MCF 10A (cell line): ENCODE measurements around the gene MRC1. TPM values are rescaled to one million over a fixed set of nuclear protein-coding genes. Genes with fewer than 3 reads are reported as not detected.

Experiments used
- BruUV-seq: library from RNA; stranded (reverse); fragments of 400-500 nt; replicated peaks from 2 replicates; lab custom pipeline; 2021; lab: Mats Ljungman, UMichigan
- CTCF ChIA-PET: fragments of 300-600 bp; sonication (Branson Sonifier 250); formaldehyde crosslinking; extraction: SDS; loops from one replicate; lab custom pipeline; 2021; ENCODE audit warnings: antibody characterized with exemption, inconsistent platforms; lab: Yijun Ruan, JAX
- POLR2A ChIA-PET: fragments of 300-600, 350-650 bp; sonication (Branson Sonifier 250); formaldehyde crosslinking; extraction: SDS; loops from one replicate; lab custom pipeline; 2020; ENCODE audit warnings: antibody characterized with exemption, inconsistent platforms; lab: Yijun Ruan, JAX
- DNase-seq: peaks from one replicate; pipeline ENCODE4 v3.0.0-alpha.2; 2018; ENCODE audit not compliant: unreplicated experiment
- H3K27ac Mint-ChIP-seq: one replicate; pipeline ENCODE4 v1.8.0; 2022; ENCODE audit warnings: mild to moderate bottlenecking, low read depth, mixed read lengths; ENCODE audit not compliant: unreplicated experiment
- H3K27me3 Mint-ChIP-seq: one replicate; pipeline ENCODE4 v1.8.0; 2022; ENCODE audit warnings: mixed read lengths; ENCODE audit not compliant: insufficient read depth, unreplicated experiment
- H3K36me3 Mint-ChIP-seq: one replicate; pipeline ENCODE4 v1.8.0; 2022; ENCODE audit warnings: mild to moderate bottlenecking, moderate library complexity, mixed read lengths; ENCODE audit not compliant: insufficient read depth, unreplicated experiment
- H3K4me1 Mint-ChIP-seq: one replicate; pipeline ENCODE4 v1.8.0; 2022; ENCODE audit warnings: mixed read lengths; ENCODE audit not compliant: insufficient read depth, unreplicated experiment
- H3K4me3 Mint-ChIP-seq: one replicate; pipeline ENCODE4 v1.8.0; 2022; ENCODE audit warnings: mild to moderate bottlenecking, moderate library complexity, mixed read lengths; ENCODE audit not compliant: unreplicated experiment
- H3K9me3 Mint-ChIP-seq: one replicate; pipeline ENCODE4 v1.8.0; 2022; ENCODE audit warnings: mixed read lengths; ENCODE audit not compliant: unreplicated experiment
- intact Hi-C: fragments of 100-400 bp; cut with micrococcal nuclease; formaldehyde crosslinking; loops from 2 replicates; pipeline ENCODE4 v1.14.1; 2022
- total RNA-seq: library from RNA; stranded (reverse); gene quantifications from 2 replicates; pipeline ENCODE4 v1.2.3, GENCODE V29; 2022
- TF ChIP-seq, protein P1 (sequence below): fragments of 200-600 bp; IDR thresholded peaks from one replicate; pipeline ENCODE4 v1.8.0; 2022; ENCODE audit warnings: antibody characterized with exemption, mild to moderate bottlenecking; ENCODE audit not compliant: unreplicated experiment

Gene MRC1
- total RNA-seq, 1 experiment from 2014 or later = not detected

DNA sequence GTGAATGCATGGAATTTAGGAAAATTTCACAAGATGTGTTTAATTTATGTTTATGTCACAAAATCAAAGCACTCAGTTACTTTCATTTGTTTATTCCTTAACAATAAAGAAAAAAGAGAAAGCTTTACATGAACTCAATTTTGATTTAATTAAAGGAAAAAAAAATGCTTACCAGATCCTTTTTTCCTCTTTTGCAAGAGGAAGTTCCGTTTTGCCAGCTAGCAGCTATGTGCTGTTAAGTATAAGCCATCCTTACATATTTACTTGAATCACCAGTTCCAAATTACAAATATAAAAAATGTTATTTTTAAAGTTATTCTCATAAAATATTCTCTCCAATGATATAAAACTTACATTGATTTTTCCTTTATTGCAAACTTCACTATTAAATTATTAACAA lies 12.7 kb downstream of the MRC1 start:
- H3K9me3 Mint-ChIP-seq = no peaks in the 10 kb centered on the region
- H3K27ac Mint-ChIP-seq = no peak overlapping the region
- H3K36me3 Mint-ChIP-seq = no peaks in the 10 kb centered on the region
- ChIA-PET POLR2A (interaction anchor here (1.0 kb wide), 1 partner anchor 32 kb away, joined by 4 read pairs; no protein-coding TSS in a partner anchor), CTCF (interaction anchor here (0.6 to 1.0 kb wide), 3 partner anchors 26 to 1740 kb away, joined by 3 read pairs; no protein-coding TSS in a partner anchor)
- H3K4me3 Mint-ChIP-seq = no peak overlapping the region
- BruUV-seq = no TSS peak
- DNase-seq = no peak
- TF ChIP-seq, protein P1, sequence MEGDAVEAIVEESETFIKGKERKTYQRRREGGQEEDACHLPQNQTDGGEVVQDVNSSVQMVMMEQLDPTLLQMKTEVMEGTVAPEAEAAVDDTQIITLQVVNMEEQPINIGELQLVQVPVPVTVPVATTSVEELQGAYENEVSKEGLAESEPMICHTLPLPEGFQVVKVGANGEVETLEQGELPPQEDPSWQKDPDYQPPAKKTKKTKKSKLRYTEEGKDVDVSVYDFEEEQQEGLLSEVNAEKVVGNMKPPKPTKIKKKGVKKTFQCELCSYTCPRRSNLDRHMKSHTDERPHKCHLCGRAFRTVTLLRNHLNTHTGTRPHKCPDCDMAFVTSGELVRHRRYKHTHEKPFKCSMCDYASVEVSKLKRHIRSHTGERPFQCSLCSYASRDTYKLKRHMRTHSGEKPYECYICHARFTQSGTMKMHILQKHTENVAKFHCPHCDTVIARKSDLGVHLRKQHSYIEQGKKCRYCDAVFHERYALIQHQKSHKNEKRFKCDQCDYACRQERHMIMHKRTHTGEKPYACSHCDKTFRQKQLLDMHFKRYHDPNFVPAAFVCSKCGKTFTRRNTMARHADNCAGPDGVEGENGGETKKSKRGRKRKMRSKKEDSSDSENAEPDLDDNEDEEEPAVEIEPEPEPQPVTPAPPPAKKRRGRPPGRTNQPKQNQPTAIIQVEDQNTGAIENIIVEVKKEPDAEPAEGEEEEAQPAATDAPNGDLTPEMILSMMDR = no peak
- peaks cover 17% of the 10 kb centered on the region for H3K27me3 Mint-ChIP-seq
- intact Hi-C loops = no loop called here
- no peaks in the 10 kb centered on the region for H3K4me1 Mint-ChIP-seq

DNA sequence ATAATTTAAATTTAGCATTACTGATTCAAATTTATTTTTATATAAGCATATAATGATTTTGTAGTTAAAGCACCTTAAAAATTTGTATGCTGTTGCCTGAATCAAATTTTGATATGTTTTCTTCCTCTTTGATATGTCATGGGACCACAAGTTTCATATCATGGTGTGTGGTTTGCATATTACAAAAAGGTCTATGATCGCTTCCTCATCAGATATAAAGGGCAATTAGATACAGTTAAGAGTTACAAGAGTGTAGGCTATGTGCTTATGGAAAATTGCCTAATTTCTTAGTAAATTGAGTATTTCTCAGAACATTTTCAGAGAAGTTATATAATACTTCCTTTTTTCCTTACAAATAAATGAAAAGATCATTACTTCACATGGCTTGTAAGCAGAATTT lies 22.2 kb downstream of the MRC1 start:
- ChIA-PET CTCF (no interaction called here), POLR2A (no interaction called here)
- Mint-ChIP-seq H3K27ac (no peak overlapping the region), H3K27me3 (no peaks in the 10 kb centered on the region), H3K4me3 (no peak overlapping the region), H3K4me1 (peaks cover 17% of the 10 kb centered on the region), H3K36me3 (no peaks in the 10 kb centered on the region), H3K9me3 (no peaks in the 10 kb centered on the region)
- DNase-seq = no peak
- TF ChIP-seq, protein P1 = no peak
- BruUV-seq = no TSS peak
- intact Hi-C loops = no loop called here

DNA sequence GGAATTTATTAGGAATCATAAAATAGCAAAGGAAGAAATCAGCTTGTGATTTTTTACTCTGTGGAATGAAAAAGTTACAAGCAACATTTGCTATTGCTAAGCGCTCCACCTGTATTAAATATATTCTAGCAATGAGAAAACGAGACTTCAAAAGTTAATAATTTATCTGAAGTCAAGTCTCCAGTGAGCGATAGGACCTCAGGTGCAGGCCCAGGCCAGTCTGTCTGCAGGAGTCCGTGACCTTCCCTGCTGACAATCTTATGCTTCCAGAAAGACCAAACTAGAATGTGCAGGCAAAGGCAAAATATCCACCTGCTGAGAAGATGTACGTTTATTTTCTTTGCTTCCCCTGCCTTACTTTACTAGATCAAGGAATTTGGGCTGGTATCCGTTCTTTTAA lies 22.7 kb downstream of the MRC1 start:
- POLR2A ChIA-PET = no interaction called here
- no TSS peak for BruUV-seq
- no peaks in the 10 kb centered on the region for H3K27me3 Mint-ChIP-seq
- CTCF ChIA-PET = interaction anchor here (1.2 kb wide), 1 partner anchor 384 kb away, joined by 3 read pairs; no protein-coding TSS in a partner anchor
- H3K27ac Mint-ChIP-seq = no peak overlapping the region
- peaks cover 19% of the 10 kb centered on the region for H3K4me1 Mint-ChIP-seq
- H3K9me3 Mint-ChIP-seq = no peaks in the 10 kb centered on the region
- no peak for DNase-seq
- H3K4me3 Mint-ChIP-seq = no peak overlapping the region
- intact Hi-C loops = no loop called here
- H3K36me3 Mint-ChIP-seq = no peaks in the 10 kb centered on the region
- TF ChIP-seq, protein P1 = no peak

DNA sequence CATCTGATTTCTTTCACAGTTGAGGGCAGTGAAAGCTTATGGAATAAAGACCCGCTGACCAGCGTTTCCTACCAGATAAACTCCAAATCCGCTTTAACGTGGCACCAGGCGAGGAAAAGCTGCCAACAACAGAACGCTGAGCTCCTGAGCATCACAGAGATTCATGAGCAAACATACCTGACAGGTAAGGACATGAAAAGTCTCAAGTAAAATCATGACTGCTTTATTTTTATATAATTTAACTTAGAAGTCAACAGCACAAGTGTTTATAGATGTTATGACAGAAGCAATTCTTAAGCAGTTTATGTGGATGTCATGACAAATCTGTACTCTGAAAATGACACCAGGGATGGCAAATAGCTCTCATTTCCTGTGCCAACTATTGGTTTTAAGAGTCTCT lies 24.5 kb downstream of the MRC1 start:
- intact Hi-C loops = no loop called here
- no TSS peak for BruUV-seq

More for the DNA sequence above, 24.5 kb downstream of the MRC1 start:
- DNase-seq = no peak
- TF ChIP-seq, protein P1 = no peak
- Mint-ChIP-seq H3K27ac (no peak overlapping the region), H3K4me3 (no peak overlapping the region), H3K9me3 (no peaks in the 10 kb centered on the region), H3K27me3 (no peaks in the 10 kb centered on the region), H3K36me3 (no peaks in the 10 kb centered on the region), H3K4me1 (peaks cover 19% of the 10 kb centered on the region)
- POLR2A ChIA-PET = interaction anchor here (1.2 kb wide), 1 partner anchor 46 kb away, joined by 3 read pairs; no protein-coding TSS in a partner anchor
- CTCF ChIA-PET = interaction anchor here (1.1 kb wide), 1 partner anchor 17 kb away, joined by 4 read pairs; no protein-coding TSS in a partner anchor
